OCI-LY7 (cell line): ENCODE results near the gene PODN. TPM values are rescaled to one million over a fixed set of nuclear protein-coding genes. Genes with fewer than 3 reads are reported as not detected.

ENCODE experiments used
- BruUV-seq: library from RNA; stranded (reverse); fragments of 400-500 nt; replicated peaks from 2 replicates; lab custom pipeline; 2021; lab: Mats Ljungman, UMichigan
- CTCF ChIA-PET: fragments of 300-600 bp; sonication (Branson Sonifier 250); formaldehyde crosslinking; loops from one replicate; lab custom pipeline; 2022; ENCODE audit warnings: antibody characterized with exemption; ENCODE audit not compliant: unreplicated experiment; lab: Charles Lee
- POLR2A ChIA-PET: fragments of 300-600 bp; sonication (Branson Sonifier 250); formaldehyde crosslinking; loops from one replicate; lab custom pipeline; 2022; ENCODE audit warnings: antibody characterized with exemption; lab: Charles Lee
- DNase-seq: peaks from one replicate; pipeline ENCODE4 v3.0.0-alpha.2; 2015; ENCODE audit warnings: low spot score
- H2AFZ ChIP-seq: fragments of 200-600 bp; sonication (generic), shearing (Covaris generic); 2 replicates; pipeline ENCODE4 v1.6.1; 2014; ENCODE audit warnings: mild to moderate bottlenecking, antibody characterized with exemption, low read length, moderate library complexity
- H3K27ac ChIP-seq: fragments of 200-600 bp; sonication (generic); 2 replicates; pipeline ENCODE4 v1.5.1; 2014; ENCODE audit warnings: mixed run types, low read depth, mild to moderate bottlenecking, moderate library complexity, low read length, inconsistent platforms; ENCODE audit not compliant: poor library complexity, severe bottlenecking
- H3K36me3 ChIP-seq: fragments of 200-600 bp; sonication (generic); 2 replicates; pipeline ENCODE4 v1.6.1; 2014; ENCODE audit warnings: mild to moderate bottlenecking, antibody characterized with exemption, low read length, moderate library complexity, mixed read lengths; ENCODE audit not compliant: insufficient read depth
- H3K4me1 ChIP-seq: fragments of 200-600 bp; sonication (generic); 2 replicates; pipeline ENCODE4 v1.5.1; 2014; ENCODE audit warnings: mild to moderate bottlenecking, low read length; ENCODE audit not compliant: insufficient read depth, poor library complexity, severe bottlenecking
- H3K4me2 ChIP-seq: fragments of 200-600 bp; sonication (generic); 2 replicates; pipeline ENCODE4 v1.6.1; 2014; ENCODE audit warnings: mild to moderate bottlenecking, low read length
- H3K4me3 ChIP-seq: fragments of 200-600 bp; sonication (generic); 2 replicates; pipeline ENCODE4 v1.5.1; 2014; ENCODE audit warnings: mild to moderate bottlenecking, low read depth, low read length; ENCODE audit not compliant: poor library complexity, severe bottlenecking
- H3K79me2 ChIP-seq: fragments of 200-600 bp; sonication (generic); 2 replicates; pipeline ENCODE4 v1.6.1; 2016; ENCODE audit warnings: low read depth, mild to moderate bottlenecking, low read length, moderate library complexity, mixed read lengths; ENCODE audit not compliant: insufficient read depth
- H3K9me2 ChIP-seq: fragments of 200-600 bp; sonication (generic); 2 replicates; pipeline ENCODE4 v1.6.1; 2016; ENCODE audit warnings: mild to moderate bottlenecking, low read length, mixed read lengths; ENCODE audit not compliant: insufficient read depth
- H3K9me3 ChIP-seq: fragments of 200-600 bp; sonication (generic); 2 replicates; pipeline ENCODE4 v1.6.1; 2014; ENCODE audit warnings: mild to moderate bottlenecking, mixed run types, low read length, mixed read lengths
- H4K20me1 ChIP-seq: fragments of 200-600 bp; sonication (generic); 2 replicates; pipeline ENCODE4 v1.6.1; 2014; ENCODE audit warnings: mild to moderate bottlenecking, antibody characterized with exemption, low read length, moderate library complexity, mixed read lengths; ENCODE audit not compliant: insufficient read depth
- EZH2phosphoT487 ChIP-seq: fragments of 200-600 bp; sonication (generic); IDR thresholded peaks from 2 replicates; pipeline ENCODE4 v1.6.1; 2018; ENCODE audit warnings: low read depth, borderline replicate concordance, mild to moderate bottlenecking, mixed run types, antibody characterized with exemption, low read length, moderate library complexity, mixed read lengths
- intact Hi-C: fragments of 100-400 bp; cut with micrococcal nuclease; formaldehyde crosslinking; loops from one replicate; pipeline ENCODE4 v1.10.0; 2022; ENCODE audit not compliant: unreplicated experiment
- total RNA-seq, 2 experiments: library from RNA; depleted of rRNA in 1 of 2; stranded (reverse); fragments of >200 nt in 1 of 2; shearing (Covaris generic) in 1 of 2; gene quantifications; 2 replicates each; pipeline ENCODE4 v1.2.3, GENCODE V29; 2014 to 2022
- TF ChIP-seq, protein P1 (sequence below): fragments of 200-600 bp; sonication (generic); conservative IDR thresholded peaks from 2 replicates; pipeline ENCODE4 v1.5.1; 2014; ENCODE audit warnings: mild to moderate bottlenecking, antibody characterized with exemption, low read length, moderate library complexity, mixed read lengths

Gene PODN
- total RNA-seq, 2 experiments from 2014 or later, result not detected

DNA sequence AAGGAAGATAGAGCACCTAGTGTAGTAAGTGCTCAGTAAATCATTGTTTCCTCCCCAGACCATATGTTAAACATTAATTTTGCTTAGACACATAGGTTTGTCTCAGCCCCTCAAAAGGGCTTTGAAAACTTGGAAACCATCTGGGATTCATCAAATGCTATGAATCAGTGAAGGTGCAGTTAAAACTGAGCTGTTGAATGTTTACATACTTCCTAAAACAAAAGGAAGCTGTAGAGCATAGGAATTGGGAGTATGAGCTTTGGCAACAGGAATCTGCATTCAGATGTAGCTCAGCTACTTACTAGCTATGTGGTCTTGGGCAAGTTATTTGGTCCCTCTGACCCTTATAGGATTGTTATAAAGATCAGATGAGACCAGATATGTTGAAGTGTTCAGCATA, 18.7 kb upstream of the PODN start:
- POLR2A ChIA-PET, result interaction anchor here (1.2 kb wide), 1 partner anchor 152 kb away, joined by 3 read pairs; no protein-coding TSS in a partner anchor
- Histone ChIP-seq H3K9me3 (no peaks in the 10 kb centered on the region), H3K36me3 (peaks cover 12% of the 10 kb centered on the region; the same call in 1 of the 2 replicates), H3K4me1 (no peaks in the 10 kb centered on the region), H3K9me2 (no peaks in the 10 kb centered on the region), H3K27ac (no peak overlapping the region), H4K20me1 (no peaks in the 10 kb centered on the region), H3K79me2 (no peaks in the 10 kb centered on the region), H2AFZ (no peak overlapping the region), H3K4me2 (no peak overlapping the region), H3K4me3 (no peak overlapping the region)
- no peak for DNase-seq
- intact Hi-C loops, result no loop called here
- CTCF ChIA-PET, result no interaction called here
- BruUV-seq, result no TSS peak
- no peak for TF ChIP-seq EZH2phosphoT487
- TF ChIP-seq, protein P1, sequence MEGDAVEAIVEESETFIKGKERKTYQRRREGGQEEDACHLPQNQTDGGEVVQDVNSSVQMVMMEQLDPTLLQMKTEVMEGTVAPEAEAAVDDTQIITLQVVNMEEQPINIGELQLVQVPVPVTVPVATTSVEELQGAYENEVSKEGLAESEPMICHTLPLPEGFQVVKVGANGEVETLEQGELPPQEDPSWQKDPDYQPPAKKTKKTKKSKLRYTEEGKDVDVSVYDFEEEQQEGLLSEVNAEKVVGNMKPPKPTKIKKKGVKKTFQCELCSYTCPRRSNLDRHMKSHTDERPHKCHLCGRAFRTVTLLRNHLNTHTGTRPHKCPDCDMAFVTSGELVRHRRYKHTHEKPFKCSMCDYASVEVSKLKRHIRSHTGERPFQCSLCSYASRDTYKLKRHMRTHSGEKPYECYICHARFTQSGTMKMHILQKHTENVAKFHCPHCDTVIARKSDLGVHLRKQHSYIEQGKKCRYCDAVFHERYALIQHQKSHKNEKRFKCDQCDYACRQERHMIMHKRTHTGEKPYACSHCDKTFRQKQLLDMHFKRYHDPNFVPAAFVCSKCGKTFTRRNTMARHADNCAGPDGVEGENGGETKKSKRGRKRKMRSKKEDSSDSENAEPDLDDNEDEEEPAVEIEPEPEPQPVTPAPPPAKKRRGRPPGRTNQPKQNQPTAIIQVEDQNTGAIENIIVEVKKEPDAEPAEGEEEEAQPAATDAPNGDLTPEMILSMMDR, result no peak

DNA sequence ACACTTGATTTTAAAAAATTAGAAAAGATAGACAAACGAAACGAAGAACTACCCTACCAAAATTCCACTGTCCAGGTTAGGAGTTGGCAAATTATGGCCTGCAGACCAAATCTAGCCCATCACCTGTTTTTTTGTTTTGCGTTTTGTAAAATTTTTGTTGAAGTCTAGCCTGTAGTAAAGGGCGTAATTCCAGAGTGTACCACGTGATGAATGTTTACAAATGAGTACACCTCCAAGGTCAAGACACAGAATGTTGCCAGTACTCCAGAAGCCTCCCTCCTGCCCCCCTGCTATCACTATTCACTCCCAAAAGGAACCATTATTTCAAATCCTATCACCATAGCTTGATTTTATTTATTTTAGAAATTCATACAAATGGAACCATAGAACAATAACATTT, 17.1 kb upstream of the PODN start:
- intact Hi-C loops, result no loop called here
- no peak overlapping the region for H3K27ac ChIP-seq
- DNase-seq, result no peak
- no TSS peak for BruUV-seq
- no peaks in the 10 kb centered on the region for H3K4me1 ChIP-seq
- ChIA-PET POLR2A (no interaction called here), CTCF (no interaction called here)
- H4K20me1 ChIP-seq, result no peaks in the 10 kb centered on the region
- H3K9me3 ChIP-seq, result no peaks in the 10 kb centered on the region
- H3K4me2 ChIP-seq, result no peak overlapping the region
- peaks cover 6% of the 10 kb centered on the region; the same call in 1 of the 2 replicates for H3K36me3 ChIP-seq
- H3K4me3 ChIP-seq, result no peak overlapping the region
- H3K79me2 ChIP-seq, result no peaks in the 10 kb centered on the region
- H2AFZ ChIP-seq, result no peak overlapping the region
- no peaks in the 10 kb centered on the region for H3K9me2 ChIP-seq
- TF ChIP-seq, protein P1, result no peak
- no peak for TF ChIP-seq EZH2phosphoT487

DNA sequence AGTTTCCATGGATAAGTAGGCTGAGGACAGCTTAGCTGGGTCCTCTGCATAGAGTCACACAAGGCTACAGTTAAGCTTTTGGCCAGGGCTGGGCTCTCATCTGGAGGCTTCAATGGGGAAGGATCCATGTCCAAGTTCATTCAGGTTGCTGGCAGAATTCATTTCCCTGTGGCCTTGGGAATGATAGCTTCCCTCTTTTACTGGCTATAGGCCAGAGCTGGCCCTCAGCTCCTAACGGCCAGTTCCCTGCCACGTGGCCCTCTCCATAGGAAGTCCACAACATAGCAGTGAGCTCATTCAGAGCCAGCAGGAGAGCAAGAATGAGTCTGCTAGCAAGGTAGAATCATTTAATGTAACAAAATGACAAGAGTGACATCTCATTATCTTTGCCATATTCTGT, 15.1 kb upstream of the PODN start:
- CTCF ChIA-PET, result no interaction called here
- Histone ChIP-seq H3K4me2 (no peak overlapping the region), H2AFZ (no peak overlapping the region), H3K36me3 (peaks cover 11% of the 10 kb centered on the region; the same call in 1 of the 2 replicates), H3K4me1 (no peaks in the 10 kb centered on the region), H3K9me3 (no peaks in the 10 kb centered on the region), H3K27ac (no peak overlapping the region), H4K20me1 (no peaks in the 10 kb centered on the region), H3K4me3 (no peak overlapping the region), H3K79me2 (no peaks in the 10 kb centered on the region), H3K9me2 (no peaks in the 10 kb centered on the region)
- POLR2A ChIA-PET, result interaction anchor here (0.6 kb wide), 1 partner anchor 125 kb away, joined by 4 read pairs; no protein-coding TSS in a partner anchor
- DNase-seq, result no peak
- intact Hi-C loops, result no loop called here
- no TSS peak for BruUV-seq
- no peak for TF ChIP-seq EZH2phosphoT487
- TF ChIP-seq, protein P1, result no peak
